K562 (cell line): ENCODE measurements around the gene APIP.

Source experiments
- BMI1 ChIP-seq: fragments of 150-350 bp; IDR thresholded peaks from 2 replicates; pipeline ENCODE4 v1.6.1; 2014; ENCODE audit warnings: low read length
- CHD4 ChIP-seq: fragments of 200-600 bp; sonication (generic); IDR thresholded peaks from 3 replicates; pipeline ENCODE4 v1.6.1; 2012; ENCODE audit warnings: low read depth, mild to moderate bottlenecking, mixed read lengths, low read length, inconsistent platforms; ENCODE audit not compliant: insufficient read depth, insufficient replicate concordance, poor library complexity, severe bottlenecking
- TF ChIP-seq, protein P1 (sequence below), 3 experiments: IDR thresholded peaks in 2 of 3; conservative IDR thresholded peaks in 1 of 3; 2 replicates each; pipeline ENCODE4 v1.5.1; 2011 to 2012; ENCODE audit warnings: low read length in 3 of 3, mild to moderate bottlenecking in 3 of 3, control low read depth in 2 of 3, improper control_type of control experiment in 1 of 3, inconsistent platforms in 1 of 3, low read depth in 1 of 3, mixed read lengths in 1 of 3, moderate library complexity in 1 of 3; ENCODE audit not compliant: insufficient read depth in 2 of 3

DNA sequence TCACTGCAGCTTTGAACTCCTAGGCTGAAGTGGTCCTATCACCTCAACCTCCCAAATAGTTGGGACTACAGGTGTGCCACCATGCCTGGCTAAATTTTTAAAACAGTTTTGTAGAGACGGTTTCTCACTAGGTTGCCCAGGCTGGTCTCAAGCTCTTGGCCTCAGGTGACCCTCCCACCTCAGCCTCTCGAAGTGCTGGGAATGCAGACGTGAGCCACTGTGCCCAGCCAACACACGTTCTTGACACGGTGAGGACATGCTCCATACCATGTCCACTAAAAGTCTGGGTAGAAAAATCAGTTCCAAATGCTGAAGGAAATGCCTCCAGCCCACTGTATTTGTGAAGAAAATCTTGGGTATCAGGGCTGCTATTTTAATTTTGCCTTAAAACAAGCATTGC is 47.2 kb upstream of the APIP start:
- TF ChIP-seq, protein P1, sequence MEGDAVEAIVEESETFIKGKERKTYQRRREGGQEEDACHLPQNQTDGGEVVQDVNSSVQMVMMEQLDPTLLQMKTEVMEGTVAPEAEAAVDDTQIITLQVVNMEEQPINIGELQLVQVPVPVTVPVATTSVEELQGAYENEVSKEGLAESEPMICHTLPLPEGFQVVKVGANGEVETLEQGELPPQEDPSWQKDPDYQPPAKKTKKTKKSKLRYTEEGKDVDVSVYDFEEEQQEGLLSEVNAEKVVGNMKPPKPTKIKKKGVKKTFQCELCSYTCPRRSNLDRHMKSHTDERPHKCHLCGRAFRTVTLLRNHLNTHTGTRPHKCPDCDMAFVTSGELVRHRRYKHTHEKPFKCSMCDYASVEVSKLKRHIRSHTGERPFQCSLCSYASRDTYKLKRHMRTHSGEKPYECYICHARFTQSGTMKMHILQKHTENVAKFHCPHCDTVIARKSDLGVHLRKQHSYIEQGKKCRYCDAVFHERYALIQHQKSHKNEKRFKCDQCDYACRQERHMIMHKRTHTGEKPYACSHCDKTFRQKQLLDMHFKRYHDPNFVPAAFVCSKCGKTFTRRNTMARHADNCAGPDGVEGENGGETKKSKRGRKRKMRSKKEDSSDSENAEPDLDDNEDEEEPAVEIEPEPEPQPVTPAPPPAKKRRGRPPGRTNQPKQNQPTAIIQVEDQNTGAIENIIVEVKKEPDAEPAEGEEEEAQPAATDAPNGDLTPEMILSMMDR (IDR thresholded peaks at IDR 0.05 in 2 of 3, conservative IDR thresholded peaks at IDR 0.05 in 1 of 3; ENCODE audit: insufficient read depth in 2 of 3, low read depth in 1 of 3, low read length in 3 of 3), result no peak
- no peak for TF ChIP-seq BMI1
- no peak for TF ChIP-seq CHD4
